Omental fat pad (tissue), 4 donors: ENCODE results near the gene CYSTM1. TPM values are rescaled to one million over a fixed set of nuclear protein-coding genes. Genes with fewer than 3 reads are reported as not detected.

ENCODE experiments used
- ATAC-seq: fragments of 150-250 bp; one replicate; pipeline ENCODE4 v1.9.1; 2016; ENCODE audit warnings: mild to moderate bottlenecking, moderate library complexity; ENCODE audit not compliant: low FRiP score
- DNase-seq: peaks from one replicate; pipeline ENCODE4 v3.0.0-alpha.2; 2019; ENCODE audit warnings: low spot score
- total RNA-seq, 4 donors: library from RNA; depleted of rRNA; stranded (reverse); fragments of >200 nt; gene quantifications; one replicate each; pipeline ENCODE4 v1.1.0, GENCODE V29; 2016
- TF ChIP-seq, protein P1 (sequence below), 3 donors: fragments of 450-650 bp; IDR thresholded peaks; one replicate each; pipeline ENCODE4 v1.5.1; 2016 to 2017; ENCODE audit warnings: antibody characterized with exemption in 3 of 3, mild to moderate bottlenecking in 3 of 3, moderate library complexity in 2 of 3

The CYSTM1 gene
- total RNA-seq, 4 donors from 2014 or later: 105 to 164 (median 140) TPM

DNA sequence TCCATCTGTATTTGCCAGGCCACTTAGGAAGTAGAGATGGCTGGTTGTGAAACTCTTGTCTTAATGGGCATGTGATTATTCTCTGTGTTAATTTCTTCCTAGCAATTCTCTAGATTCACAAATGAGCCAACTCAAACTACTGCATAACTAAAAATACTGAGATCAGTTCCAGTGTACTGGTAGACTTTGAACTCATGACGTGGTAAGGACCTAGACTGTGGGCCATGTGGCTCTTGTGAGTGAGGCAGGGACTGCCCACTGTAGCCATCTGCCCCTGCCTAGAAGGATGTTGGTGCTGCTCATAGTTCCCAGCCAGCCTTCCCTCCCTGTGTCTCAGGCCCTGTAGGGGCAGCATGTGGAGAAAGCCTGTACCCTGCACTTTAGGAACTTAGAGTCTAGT, 47.4 kb downstream of the CYSTM1 start:
- DNase-seq (no peak), ATAC-seq (no peak)
- TF ChIP-seq, protein P1, sequence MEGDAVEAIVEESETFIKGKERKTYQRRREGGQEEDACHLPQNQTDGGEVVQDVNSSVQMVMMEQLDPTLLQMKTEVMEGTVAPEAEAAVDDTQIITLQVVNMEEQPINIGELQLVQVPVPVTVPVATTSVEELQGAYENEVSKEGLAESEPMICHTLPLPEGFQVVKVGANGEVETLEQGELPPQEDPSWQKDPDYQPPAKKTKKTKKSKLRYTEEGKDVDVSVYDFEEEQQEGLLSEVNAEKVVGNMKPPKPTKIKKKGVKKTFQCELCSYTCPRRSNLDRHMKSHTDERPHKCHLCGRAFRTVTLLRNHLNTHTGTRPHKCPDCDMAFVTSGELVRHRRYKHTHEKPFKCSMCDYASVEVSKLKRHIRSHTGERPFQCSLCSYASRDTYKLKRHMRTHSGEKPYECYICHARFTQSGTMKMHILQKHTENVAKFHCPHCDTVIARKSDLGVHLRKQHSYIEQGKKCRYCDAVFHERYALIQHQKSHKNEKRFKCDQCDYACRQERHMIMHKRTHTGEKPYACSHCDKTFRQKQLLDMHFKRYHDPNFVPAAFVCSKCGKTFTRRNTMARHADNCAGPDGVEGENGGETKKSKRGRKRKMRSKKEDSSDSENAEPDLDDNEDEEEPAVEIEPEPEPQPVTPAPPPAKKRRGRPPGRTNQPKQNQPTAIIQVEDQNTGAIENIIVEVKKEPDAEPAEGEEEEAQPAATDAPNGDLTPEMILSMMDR (IDR thresholded peaks at IDR 0.05): no peak

DNA sequence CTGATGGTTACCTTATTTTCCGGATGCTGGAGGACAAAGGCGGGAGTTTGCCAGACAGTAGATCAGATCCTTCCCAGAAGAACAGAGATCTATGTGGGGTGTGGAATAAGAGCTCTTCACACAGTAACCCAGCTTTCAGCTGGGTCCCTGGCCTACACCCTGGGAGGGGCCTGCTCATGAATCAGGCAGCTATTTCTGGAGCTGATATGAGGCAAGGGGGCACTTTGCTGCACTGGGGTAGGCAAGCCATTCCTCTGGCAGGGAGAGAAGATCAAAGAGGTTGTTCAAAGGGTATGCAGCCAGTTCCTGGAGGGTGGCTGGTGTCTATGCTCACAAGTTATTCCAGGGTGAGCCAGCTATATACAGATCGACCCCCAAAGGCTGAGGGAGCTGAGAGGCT, 48.6 kb downstream of the CYSTM1 start:
- DNase-seq (no peak), ATAC-seq (peak; percentile 35)
- TF ChIP-seq, protein P1 (IDR thresholded peaks at IDR 0.05): no peak

DNA sequence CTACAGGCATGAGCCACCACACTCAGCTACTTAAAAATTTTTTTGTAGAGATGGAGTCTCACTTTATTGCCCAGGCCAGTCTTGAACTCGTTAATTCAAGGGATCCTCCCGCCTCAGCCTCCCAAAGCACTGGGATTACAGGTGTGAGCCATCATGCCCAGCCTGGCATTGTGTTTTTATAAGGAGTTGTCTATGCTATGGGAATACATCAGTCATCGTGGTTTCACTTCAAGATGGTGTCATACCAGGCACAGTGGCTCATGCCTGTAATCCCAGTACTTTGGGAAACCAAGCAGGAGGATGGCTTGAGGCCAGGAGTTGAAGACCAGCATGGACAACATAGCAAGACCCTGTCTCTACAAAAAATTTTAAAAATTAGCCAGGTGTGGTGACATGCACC, 49.7 kb downstream of the CYSTM1 start:
- ATAC-seq: no peak
- DNase-seq: no peak
- TF ChIP-seq, protein P1 (IDR thresholded peaks at IDR 0.05): no peak

DNA sequence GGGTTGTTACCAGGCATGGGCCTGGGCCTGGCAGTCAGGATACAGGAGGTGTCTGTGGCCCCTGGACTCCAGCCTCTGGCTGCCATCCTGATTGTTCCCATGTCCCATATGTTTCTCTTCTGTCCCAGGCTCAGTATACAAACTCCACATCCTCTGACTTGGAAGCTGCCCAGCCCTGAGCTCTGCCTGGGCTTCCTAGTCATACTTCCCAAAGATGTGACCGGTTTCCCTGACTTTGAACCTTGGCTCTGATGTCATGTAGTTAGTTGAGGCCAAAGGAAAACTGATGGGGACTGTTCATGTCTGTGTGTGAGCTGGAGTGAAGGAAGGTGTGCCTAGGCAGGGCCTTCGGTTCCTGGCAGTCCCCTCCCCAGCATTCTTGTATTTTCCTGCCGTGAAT, 50.4 kb downstream of the CYSTM1 start:
- TF ChIP-seq, protein P1 (IDR thresholded peaks at IDR 0.05): no peak
- no peak for DNase-seq
- no peak for ATAC-seq

DNA sequence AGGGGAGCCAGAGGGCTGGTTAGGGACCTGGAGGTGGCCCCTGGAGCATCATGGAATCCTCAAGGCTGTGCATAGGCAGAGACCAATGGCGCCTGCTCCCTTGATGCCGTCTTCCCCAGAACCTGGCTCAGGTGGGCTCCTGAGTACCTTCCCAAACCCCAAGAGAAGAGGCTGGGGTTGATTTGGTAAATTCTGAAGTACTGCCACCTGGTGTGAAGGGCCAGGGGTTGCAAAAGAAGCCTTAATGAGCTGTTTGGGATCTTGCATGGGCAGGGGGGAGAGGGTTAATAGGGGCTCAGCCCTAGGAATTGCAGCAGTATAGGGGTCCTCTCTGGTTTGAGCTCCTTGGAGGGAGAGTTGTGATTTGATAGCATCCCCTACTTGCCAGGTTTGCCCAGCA, 52.1 kb downstream of the CYSTM1 start:
- DNase-seq (no peak), ATAC-seq (no peak)
- TF ChIP-seq, protein P1 (IDR thresholded peaks at IDR 0.05): no peak

DNA sequence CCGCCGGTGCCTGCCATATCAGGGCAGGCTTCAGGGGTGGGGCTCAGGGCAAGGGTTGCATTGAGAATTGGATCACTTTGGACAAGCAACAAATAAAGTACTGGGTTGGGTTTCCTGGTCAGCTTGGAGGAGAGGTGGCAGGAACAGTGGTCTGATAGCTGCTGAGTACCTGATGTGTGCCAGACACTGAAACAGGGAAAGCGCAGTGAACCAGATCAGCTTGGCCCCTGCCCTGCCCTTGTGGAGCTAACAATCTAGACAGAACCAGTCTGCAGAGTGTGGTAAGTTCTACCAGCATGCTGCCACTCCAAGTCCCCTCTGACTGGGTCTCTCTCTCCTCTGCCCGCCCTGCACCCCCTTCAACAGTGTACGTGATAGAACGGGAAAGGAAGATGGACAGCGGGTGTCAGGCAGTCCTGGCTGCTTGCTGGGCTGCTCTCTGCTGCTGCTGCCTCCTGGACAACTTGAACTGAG, 53.4 kb downstream of the CYSTM1 start:
- ATAC-seq (no peak), DNase-seq (no peak)
- TF ChIP-seq, protein P1 (IDR thresholded peaks at IDR 0.05): no peak

DNA sequence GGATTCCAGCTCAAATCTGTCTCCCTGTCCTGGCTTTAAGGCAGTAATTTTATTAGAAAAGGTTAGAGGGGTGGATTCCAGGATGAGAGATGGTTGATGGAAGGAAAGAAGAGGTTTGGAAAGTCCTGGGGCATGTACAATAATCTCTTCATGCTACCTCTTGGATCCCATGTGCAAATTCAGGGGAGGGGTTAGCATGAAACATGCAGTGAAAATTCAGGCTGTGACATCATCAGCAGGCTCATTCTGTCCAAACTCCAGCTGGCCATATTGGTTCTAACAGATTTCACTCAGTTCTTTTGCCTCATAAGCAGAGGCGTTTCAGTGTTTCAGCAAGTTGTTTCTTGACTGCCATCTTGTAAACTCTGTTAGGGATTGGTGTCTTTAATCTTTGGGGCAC, 55.4 kb downstream of the CYSTM1 start:
- ATAC-seq (no peak), DNase-seq (no peak)
- TF ChIP-seq, protein P1 (IDR thresholded peaks at IDR 0.05): no peak
